ENCODE data around the gene MAP1LC3B. TPM values are rescaled to one million over a fixed set of nuclear protein-coding genes. Genes with fewer than 3 reads are reported as not detected.

The MAP1LC3B gene
- total RNA-seq, 1 donor from 2014 or later, result 297 TPM

DNA sequence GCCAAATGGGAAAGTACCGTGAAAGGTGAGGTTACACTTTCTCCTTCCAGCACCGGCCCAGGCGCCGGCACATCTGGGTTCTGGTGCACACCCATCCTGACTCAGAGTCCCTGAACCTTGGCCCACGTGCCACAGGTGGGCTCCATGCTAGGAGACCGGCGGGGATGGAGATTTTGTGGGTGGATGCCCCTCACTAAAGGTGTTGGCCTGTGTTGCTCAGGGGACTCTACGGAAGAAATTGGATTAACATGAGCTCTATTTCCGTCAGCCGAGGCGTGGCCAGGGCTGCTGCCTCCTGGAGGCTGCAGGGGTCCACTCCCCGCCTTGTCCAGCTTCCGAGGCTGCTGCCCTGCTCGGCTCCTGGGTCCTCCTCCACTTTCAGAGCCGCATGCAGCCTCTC, 39.3 kb upstream of the MAP1LC3B start:
- Mint-ChIP-seq H3K27me3 (ENCODE audit: unreplicated experiment) (peaks cover 10% of the 10 kb centered on the region), H3K4me1 (ENCODE audit: low read depth, unreplicated experiment) (peaks cover 45% of the 10 kb centered on the region), H3K27ac (ENCODE audit: unreplicated experiment) (no peak overlapping the region), H3K4me3 (ENCODE audit: unreplicated experiment) (peak overlapping the region; percentile 34), H3K9me3 (ENCODE audit: unreplicated experiment) (peaks cover 12% of the 10 kb centered on the region), H3K36me3 (ENCODE audit: unreplicated experiment) (no peaks in the 10 kb centered on the region)
- no peak for DNase-seq
- TF ChIP-seq, protein P1, sequence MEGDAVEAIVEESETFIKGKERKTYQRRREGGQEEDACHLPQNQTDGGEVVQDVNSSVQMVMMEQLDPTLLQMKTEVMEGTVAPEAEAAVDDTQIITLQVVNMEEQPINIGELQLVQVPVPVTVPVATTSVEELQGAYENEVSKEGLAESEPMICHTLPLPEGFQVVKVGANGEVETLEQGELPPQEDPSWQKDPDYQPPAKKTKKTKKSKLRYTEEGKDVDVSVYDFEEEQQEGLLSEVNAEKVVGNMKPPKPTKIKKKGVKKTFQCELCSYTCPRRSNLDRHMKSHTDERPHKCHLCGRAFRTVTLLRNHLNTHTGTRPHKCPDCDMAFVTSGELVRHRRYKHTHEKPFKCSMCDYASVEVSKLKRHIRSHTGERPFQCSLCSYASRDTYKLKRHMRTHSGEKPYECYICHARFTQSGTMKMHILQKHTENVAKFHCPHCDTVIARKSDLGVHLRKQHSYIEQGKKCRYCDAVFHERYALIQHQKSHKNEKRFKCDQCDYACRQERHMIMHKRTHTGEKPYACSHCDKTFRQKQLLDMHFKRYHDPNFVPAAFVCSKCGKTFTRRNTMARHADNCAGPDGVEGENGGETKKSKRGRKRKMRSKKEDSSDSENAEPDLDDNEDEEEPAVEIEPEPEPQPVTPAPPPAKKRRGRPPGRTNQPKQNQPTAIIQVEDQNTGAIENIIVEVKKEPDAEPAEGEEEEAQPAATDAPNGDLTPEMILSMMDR (IDR thresholded peaks at IDR 0.05; ENCODE audit: partially characterized antibody, unreplicated experiment), result no peak

DNA sequence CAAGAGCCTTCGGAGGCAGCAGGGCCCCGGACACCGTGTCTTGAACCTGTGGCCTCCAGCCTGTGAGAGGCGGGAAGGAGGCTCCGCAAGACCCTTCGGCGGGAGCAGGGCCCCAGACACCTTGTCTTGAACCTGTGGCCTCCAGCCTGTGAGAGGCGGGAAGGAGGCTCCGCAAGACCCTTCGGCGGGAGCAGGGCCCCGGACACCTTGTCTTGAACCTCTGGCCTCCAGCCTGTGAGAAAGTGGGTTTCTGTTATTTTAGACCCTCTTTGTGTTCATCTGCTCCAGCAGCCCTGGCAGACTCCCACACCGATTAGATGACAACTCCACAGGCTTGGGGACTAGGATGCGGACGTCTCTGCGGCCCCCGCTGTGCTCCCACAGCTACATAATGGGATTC, 38.5 kb upstream of the MAP1LC3B start:
- Mint-ChIP-seq H3K9me3 (ENCODE audit: unreplicated experiment) (peaks cover 12% of the 10 kb centered on the region), H3K27me3 (ENCODE audit: unreplicated experiment) (peaks cover 10% of the 10 kb centered on the region), H3K27ac (ENCODE audit: unreplicated experiment) (no peak overlapping the region), H3K36me3 (ENCODE audit: unreplicated experiment) (peaks cover 3% of the 10 kb centered on the region), H3K4me1 (ENCODE audit: low read depth, unreplicated experiment) (peaks cover 45% of the 10 kb centered on the region), H3K4me3 (ENCODE audit: unreplicated experiment) (no peak overlapping the region)
- no peak for DNase-seq
- TF ChIP-seq, protein P1 (IDR thresholded peaks at IDR 0.05; ENCODE audit: partially characterized antibody, unreplicated experiment), result no peak

DNA sequence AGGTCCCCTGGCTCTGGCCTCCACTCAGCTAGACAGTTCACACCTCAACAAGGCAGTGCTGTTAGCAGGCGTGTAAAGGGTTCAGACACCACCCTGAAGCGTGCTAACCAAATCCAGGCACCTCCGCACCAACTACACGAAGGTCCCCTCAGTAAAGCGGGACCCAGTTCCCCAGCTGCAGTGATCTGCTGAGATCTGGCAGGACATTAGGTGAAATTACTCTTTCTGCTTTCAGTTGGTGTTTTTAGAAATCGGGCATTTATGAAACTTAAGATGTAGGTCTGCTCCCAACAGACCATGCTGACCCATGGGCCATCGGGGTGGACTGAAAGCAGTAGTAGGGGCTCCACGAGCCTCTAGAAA, 35.7 kb upstream of the MAP1LC3B start:
- Mint-ChIP-seq H3K9me3 (ENCODE audit: unreplicated experiment) (peaks cover 7% of the 10 kb centered on the region), H3K27ac (ENCODE audit: unreplicated experiment) (no peak overlapping the region), H3K27me3 (ENCODE audit: unreplicated experiment) (peaks cover 7% of the 10 kb centered on the region), H3K4me3 (ENCODE audit: unreplicated experiment) (no peak overlapping the region), H3K4me1 (ENCODE audit: low read depth, unreplicated experiment) (peaks cover 22% of the 10 kb centered on the region), H3K36me3 (ENCODE audit: unreplicated experiment) (peaks cover 3% of the 10 kb centered on the region)
- TF ChIP-seq, protein P1 (IDR thresholded peaks at IDR 0.05; ENCODE audit: partially characterized antibody, unreplicated experiment), result no peak
- DNase-seq, result no peak

DNA sequence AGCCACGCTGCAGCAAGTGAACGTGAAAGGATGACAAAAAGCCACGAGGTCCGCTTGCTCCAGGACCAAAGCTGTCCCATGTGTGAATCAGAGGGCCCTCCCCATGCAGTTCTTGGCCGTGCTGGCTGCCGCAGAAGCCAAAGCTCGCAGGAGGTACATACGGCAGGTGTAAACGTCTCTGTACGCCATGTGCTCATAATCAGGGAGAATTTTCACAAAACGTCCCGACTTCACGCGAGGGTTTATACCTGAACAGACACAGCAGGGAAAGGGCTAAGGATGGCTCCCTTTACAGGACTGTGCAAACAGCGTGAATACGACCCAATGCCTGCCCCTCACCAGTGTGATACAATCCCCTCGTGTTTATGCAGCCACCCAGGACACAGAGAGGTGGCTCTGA, 33.9 kb upstream of the MAP1LC3B start:
- no peak for DNase-seq
- H3K4me3 Mint-ChIP-seq (ENCODE audit: unreplicated experiment), result no peak overlapping the region
- H3K4me1 Mint-ChIP-seq (ENCODE audit: low read depth, unreplicated experiment), result peaks cover 14% of the 10 kb centered on the region
- H3K27me3 Mint-ChIP-seq (ENCODE audit: unreplicated experiment), result peaks cover 3% of the 10 kb centered on the region
- H3K9me3 Mint-ChIP-seq (ENCODE audit: unreplicated experiment), result peaks cover 4% of the 10 kb centered on the region
- TF ChIP-seq, protein P1 (IDR thresholded peaks at IDR 0.05; ENCODE audit: partially characterized antibody, unreplicated experiment), result no peak
- H3K36me3 Mint-ChIP-seq (ENCODE audit: unreplicated experiment), result peaks cover 3% of the 10 kb centered on the region
- no peak overlapping the region for H3K27ac Mint-ChIP-seq (ENCODE audit: unreplicated experiment)

DNA sequence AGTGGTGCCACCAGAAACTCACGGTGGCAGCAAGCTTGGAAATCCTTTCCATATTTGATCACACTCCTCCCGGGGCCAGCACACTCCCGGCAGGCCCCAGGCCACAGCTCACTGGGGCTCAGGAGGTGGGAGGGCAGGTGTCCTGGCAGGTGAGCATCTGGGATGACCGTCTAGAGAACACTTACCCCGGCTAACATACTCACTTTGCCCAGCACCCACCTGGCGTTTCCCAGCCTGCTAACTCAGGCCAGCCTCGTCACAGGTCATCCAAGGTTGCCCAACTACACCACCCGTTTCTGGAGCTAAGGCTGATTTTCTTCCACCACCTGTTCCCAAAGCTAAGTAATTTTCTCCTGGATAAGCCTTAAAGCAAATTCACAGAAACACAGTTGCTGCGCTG, 33.4 kb upstream of the MAP1LC3B start:
- TF ChIP-seq, protein P1 (IDR thresholded peaks at IDR 0.05; ENCODE audit: partially characterized antibody, unreplicated experiment), result no peak
- Mint-ChIP-seq H3K36me3 (ENCODE audit: unreplicated experiment) (peaks cover 8% of the 10 kb centered on the region), H3K4me1 (ENCODE audit: low read depth, unreplicated experiment) (peaks cover 17% of the 10 kb centered on the region), H3K27ac (ENCODE audit: unreplicated experiment) (no peak overlapping the region), H3K27me3 (ENCODE audit: unreplicated experiment) (peaks cover 3% of the 10 kb centered on the region), H3K4me3 (ENCODE audit: unreplicated experiment) (no peak overlapping the region), H3K9me3 (ENCODE audit: unreplicated experiment) (peaks cover 4% of the 10 kb centered on the region)
- no peak for DNase-seq
